IMR-90 (cell line): Measurements from ENCODE around the gene ANKRD16. TPM values are rescaled to one million over a fixed set of nuclear protein-coding genes. Genes with fewer than 3 reads are reported as not detected.
"Not testable (repeated sequence)": the region's sequence is repeated elsewhere in the genome, so short reads cannot be mapped to it uniquely, and the experiment has no call there.

Experiments
- ATAC-seq: fragments of 200-7000 bp; cut with Tn5 transposase; 2 replicates; pipeline ENCODE4 v1.9.1; 2020; ENCODE audit warnings: low read depth, mild to moderate bottlenecking, moderate library complexity
- BruUV-seq: library from RNA; stranded (reverse); fragments of 400-500 nt; replicated peaks from 2 replicates; lab custom pipeline; 2021; lab: Mats Ljungman, UMichigan
- CTCF ChIA-PET: fragments of 300-600 bp; formaldehyde crosslinking; extraction: SDS; loops from one replicate; lab custom pipeline; 2021; ENCODE audit warnings: antibody characterized with exemption; lab: Yijun Ruan, JAX
- POLR2A ChIA-PET: fragments of 300-600 bp; sonication (Branson Sonifier 250); formaldehyde crosslinking; loops from one replicate; lab custom pipeline; 2022; ENCODE audit warnings: antibody characterized with exemption; ENCODE audit not compliant: unreplicated experiment; lab: Charles Lee
- DNase-seq: peaks from one replicate; pipeline ENCODE4 v3.0.0; 2013
- H2AFZ ChIP-seq: replicated peaks from 2 replicates; pipeline ENCODE3; 2013; ENCODE audit warnings: low read length, mild to moderate bottlenecking; ENCODE audit not compliant: poor library complexity
- H2AK5ac ChIP-seq: 2 replicates; pipeline ENCODE4 v1.6.1; 2013; ENCODE audit warnings: low read depth, low read length, inconsistent platforms
- H2AK9ac ChIP-seq: replicated peaks from 2 replicates; pipeline ENCODE3; 2013; ENCODE audit warnings: mild to moderate bottlenecking, low read depth, low read length, moderate library complexity; ENCODE audit not compliant: poor library complexity
- H2BK120ac ChIP-seq: 2 replicates; pipeline ENCODE4 v1.6.1; 2013; ENCODE audit warnings: low read depth, low read length, inconsistent platforms
- H2BK15ac ChIP-seq: 3 replicates; pipeline ENCODE4 v1.6.1; 2013; ENCODE audit warnings: low read depth, low read length, inconsistent platforms
- H2BK20ac ChIP-seq: 2 replicates; pipeline ENCODE4 v1.6.1; 2013; ENCODE audit warnings: low read depth, mild to moderate bottlenecking, inconsistent platforms, low read length, moderate library complexity
- H2BK5ac ChIP-seq: 2 replicates; pipeline ENCODE4 v1.6.1; 2013; ENCODE audit warnings: mild to moderate bottlenecking, low read depth, low read length, inconsistent platforms; ENCODE audit not compliant: poor library complexity, severe bottlenecking
- H3K14ac ChIP-seq: replicated peaks from 2 replicates; pipeline ENCODE4 v1.6.1; 2013; ENCODE audit warnings: low read depth, low read length, inconsistent platforms
- H3K18ac ChIP-seq: 2 replicates; pipeline ENCODE4 v1.6.1; 2013; ENCODE audit warnings: low read depth, low read length, control low read depth
- H3K23ac ChIP-seq: 2 replicates; pipeline ENCODE4 v1.6.1; 2013; ENCODE audit warnings: low read depth, low read length, inconsistent platforms
- H3K27ac ChIP-seq: 2 replicates; pipeline ENCODE4 v1.5.1; 2013; ENCODE audit warnings: mild to moderate bottlenecking, control low read depth, low read length; ENCODE audit not compliant: insufficient read depth
- H3K27me3 ChIP-seq: 2 replicates; pipeline ENCODE4 v1.6.1; 2013; ENCODE audit warnings: low read length; ENCODE audit not compliant: control insufficient read depth, insufficient read depth
- H3K36me3 ChIP-seq: 2 replicates; pipeline ENCODE4 v1.6.1; 2013; ENCODE audit warnings: low read length, mixed read lengths; ENCODE audit not compliant: control insufficient read depth, insufficient read depth
- H3K4ac ChIP-seq: 2 replicates; pipeline ENCODE4 v1.6.1; 2013; ENCODE audit warnings: low read depth, low read length, inconsistent platforms
- H3K4me1 ChIP-seq: 2 replicates; pipeline ENCODE4 v1.6.1; 2013; ENCODE audit warnings: low read length, mixed read lengths; ENCODE audit not compliant: control insufficient read depth, insufficient read depth
- H3K4me2 ChIP-seq: 2 replicates; pipeline ENCODE4 v1.6.1; 2013; ENCODE audit warnings: low read depth, mild to moderate bottlenecking, control low read depth, low read length, moderate library complexity
- H3K4me3 ChIP-seq: 2 replicates; pipeline ENCODE4 v1.5.1; 2013; ENCODE audit warnings: low read depth, mild to moderate bottlenecking, control low read depth, low read length, moderate library complexity; ENCODE audit not compliant: insufficient read depth
- H3K56ac ChIP-seq: 2 replicates; pipeline ENCODE4 v1.6.1; 2013; ENCODE audit warnings: low read length, inconsistent platforms; ENCODE audit not compliant: insufficient read depth; ENCODE audit errors: extremely low read depth
- H3K79me1 ChIP-seq, 2 experiments: 2 replicates each; pipeline ENCODE4 v1.6.1; 2013; ENCODE audit warnings: low read length in 2 of 2, inconsistent platforms in 1 of 2, low read depth in 1 of 2
- H3K9ac ChIP-seq: 2 replicates; pipeline ENCODE4 v1.6.1; 2013; ENCODE audit warnings: low read depth, low read length, control low read depth
- H3K9me1 ChIP-seq: 2 replicates; pipeline ENCODE4 v1.6.1; 2013; ENCODE audit warnings: low read length, inconsistent platforms; ENCODE audit not compliant: insufficient read depth
- H3K9me3 ChIP-seq: 2 replicates; pipeline ENCODE4 v1.6.1; 2013; ENCODE audit warnings: low read length; ENCODE audit not compliant: control insufficient read depth, insufficient read depth
- H4K20me1 ChIP-seq: 2 replicates; pipeline ENCODE4 v1.6.1; 2013; ENCODE audit warnings: low read length, inconsistent platforms; ENCODE audit not compliant: insufficient read depth
- H4K5ac ChIP-seq: 2 replicates; pipeline ENCODE4 v1.6.1; 2013; ENCODE audit warnings: mild to moderate bottlenecking, low read depth, low read length, control low read depth
- H4K8ac ChIP-seq, 2 experiments: 2 replicates each; pipeline ENCODE4 v1.6.1; 2013; ENCODE audit warnings: low read depth in 2 of 2, low read length in 2 of 2, control low read depth in 1 of 2, inconsistent platforms in 1 of 2
- H4K91ac ChIP-seq: 2 replicates; pipeline ENCODE4 v1.6.1; 2013; ENCODE audit warnings: low read depth, low read length, inconsistent platforms; ENCODE audit not compliant: insufficient read depth
- WGBS, 2 experiments: methylation state at CpG; one replicate each; pipeline versions ENCODE4 v1.1.5 to v1.1.7; 2013; ENCODE audit warnings: missing lambda C conversion rate in 2 of 2; ENCODE audit not compliant: insufficient read length in 1 of 2; ENCODE audit errors: extremely low coverage in 2 of 2; 5-methylcytosine and 5-hydroxymethylcytosine counted together
- dilution Hi-C: fragments of 300-500 bp; cut with HindIII; formaldehyde crosslinking; loops from one replicate; pipeline ENCODE4 v1.14.3; 2018; ENCODE audit warnings: low sequenced_read_pairs; ENCODE audit not compliant: unreplicated experiment
- in situ Hi-C: fragments of 300-500 bp; cut with MboI; formaldehyde crosslinking; loops from 3 replicates; pipeline ENCODE4 v1.14.3; 2019; ENCODE audit warnings: low sequenced_read_pairs, inconsistent platforms, mixed read lengths
- intact Hi-C: fragments of 100-400 bp; cut with micrococcal nuclease; formaldehyde crosslinking; loops from 2 replicates; pipeline ENCODE4 v1.10.0; 2022
- polyA plus RNA-seq, 3 experiments: library from polyadenylated mRNA; depleted of rRNA; stranded (reverse); fragments of >200 nt; gene quantifications; 2 replicates each; pipeline ENCODE4 v1.2.3, GENCODE V29; 2012; ENCODE audit warnings: low replicate concordance in 1 of 3
- total RNA-seq: library from RNA; depleted of rRNA; stranded (reverse); fragments of >200 nt; gene quantifications from 2 replicates; pipeline ENCODE4 v1.2.3, GENCODE V29; 2012

ANKRD16 gene
- total and polyA plus RNA-seq, 2 of the 4 experiments (the other 2 are of a cell fraction) = 5.1 to 5.7 TPM

DNA sequence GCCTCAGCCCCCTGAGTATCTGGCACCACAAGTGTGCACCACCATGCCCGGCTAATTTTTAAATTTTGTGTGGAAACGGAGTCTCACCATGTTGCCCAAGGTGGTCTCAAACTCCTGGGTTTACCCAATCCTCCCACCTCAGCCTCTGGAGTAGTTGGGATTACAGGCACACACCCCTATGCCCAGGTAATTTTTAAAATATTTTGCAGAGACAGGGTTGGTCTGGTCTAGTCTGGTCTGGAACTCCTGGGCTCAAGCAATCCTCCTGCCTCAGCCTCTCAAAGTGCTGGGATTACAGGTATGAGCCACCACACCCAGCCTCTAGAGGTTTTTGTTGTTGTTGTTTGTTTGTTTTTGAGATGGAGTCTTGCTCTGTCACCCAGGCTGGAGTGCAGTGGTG, 53.5 kb downstream of the ANKRD16 start:
- H3K56ac ChIP-seq, H4K91ac ChIP-seq, H2BK20ac ChIP-seq, in situ Hi-C loops, POLR2A ChIA-PET, H3K27me3 ChIP-seq, H3K23ac ChIP-seq, H3K4me1 ChIP-seq, BruUV-seq, H3K4me3 ChIP-seq, dilution Hi-C loops, H3K36me3 ChIP-seq, H3K9ac ChIP-seq, H4K20me1 ChIP-seq, intact Hi-C loops, H3K27ac ChIP-seq, H2AK5ac ChIP-seq, H4K8ac ChIP-seq, DNase-seq, H3K4me2 ChIP-seq, H3K9me1 ChIP-seq, CTCF ChIA-PET, H2AK9ac ChIP-seq, H3K4ac ChIP-seq, H3K9me3 ChIP-seq, H2AFZ ChIP-seq, H2BK120ac ChIP-seq, H4K5ac ChIP-seq, H2BK15ac ChIP-seq, H3K79me1 ChIP-seq, H3K14ac ChIP-seq, ATAC-seq, H3K18ac ChIP-seq, H2BK5ac ChIP-seq: not testable (repeated sequence)
- no CpG with 5 or more reads among the region's 2 CpGs for whole genome bisulfite sequencing, 2 experiments
